ENCODE results near the gene SULF2. TPM values are rescaled to one million over a fixed set of nuclear protein-coding genes. Genes with fewer than 3 reads are reported as not detected.

Gene SULF2
- total and polyA plus RNA-seq, 2 of the 13 experiments (the other 11 are each of a cell fraction or from before 2014, with no cell fraction given) = 7.2 to 50.9 TPM

DNA sequence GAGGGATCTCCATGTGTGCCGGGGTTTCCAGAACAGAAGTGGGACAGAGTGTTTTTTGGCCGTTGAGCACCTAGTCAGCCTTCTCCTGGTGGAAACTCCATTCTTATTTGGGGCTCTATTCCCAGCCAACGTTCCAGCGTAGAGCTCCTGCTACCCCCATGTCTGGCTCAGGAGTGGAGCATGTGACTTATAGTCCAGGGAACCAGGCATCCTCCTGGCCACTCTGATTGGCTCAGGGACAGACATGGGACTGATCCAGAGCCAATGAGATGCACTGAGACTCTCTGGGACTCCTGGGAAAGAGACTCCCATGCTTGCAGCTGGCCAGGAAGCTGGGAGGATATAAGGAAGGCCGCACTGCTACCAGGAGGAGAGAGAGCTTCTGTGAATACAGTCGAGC is 87.1 kb downstream of the SULF2 start:
- WGBS (ENCODE audit: low lambda C conversion rate) = 83% methylated on average over 6 of the region's 6 CpGs
- H3K4me2 ChIP-seq (ENCODE audit: low read depth, low read length) = no peak overlapping the region
- in situ Hi-C loops (cut with HindIII; ENCODE audit: extremely low pct_ligation_motif_present, low pct_unique_long_range_greater_than_20kb) = no loop called here
- intact Hi-C loops (cut with micrococcal nuclease; ENCODE audit: unreplicated experiment) = no loop called here
- H3K27me3 ChIP-seq (ENCODE audit: control insufficient read depth in 1 of 2, insufficient read depth in 2 of 2, low read length in 2 of 2) = no peaks in the 10 kb centered on the region
- peaks cover 0 to 4% of the 10 kb centered on the region in 2 experiments; a peak in 2 of 5 replicates for H3K36me3 ChIP-seq (replicated peaks in 1 of 2; ENCODE audit: control insufficient read depth in 1 of 2, insufficient read depth in 2 of 2, low read length in 2 of 2)
- no peak overlapping the region for H3K9ac ChIP-seq (ENCODE audit: insufficient read depth, low read depth, low read length)
- H4K20me1 ChIP-seq (ENCODE audit: insufficient read depth, low read length) = no peaks in the 10 kb centered on the region
- no peak for DNase-seq (ENCODE audit: low spot score)
- CTCF ChIA-PET (ENCODE audit: low intra/inter-chr PET ratio, low total read pairs) = no interaction called here
- ATAC-seq = peak; percentile 18; the same call in 1 of the 3 replicates
- no peak for FAIRE-seq
- H3K9me3 ChIP-seq (ENCODE audit: low read length) = no peaks in the 10 kb centered on the region
- POLR2A ChIA-PET = no interaction called here
- TF ChIP-seq CREM (IDR thresholded peaks at IDR 0.05) (no peak), CREM (CRISPR knock-in tag; IDR thresholded peaks at IDR 0.05) (no peak), NFYB (CRISPR knock-in tag; IDR thresholded peaks at IDR 0.05) (peak; percentile 37; the same call in 1 of the 2 replicates)
- no peak overlapping the region for H2AFZ ChIP-seq (ENCODE audit: low read length)
- no peaks in the 10 kb centered on the region for H3K4me1 ChIP-seq (ENCODE audit: insufficient read depth, low read length)
- no peak overlapping the region for H3K27ac ChIP-seq (ENCODE audit: extremely low read length, insufficient read depth, low read length)
- H3K79me2 ChIP-seq (ENCODE audit: insufficient read depth, low read length) = no peaks in the 10 kb centered on the region
- no peak overlapping the region for H3K4me3 ChIP-seq (replicated peaks in 1 of 3; ENCODE audit: insufficient read depth in 1 of 3, low read depth in 2 of 3, low read length in 3 of 3)
- no TSS peak for BruUV-seq (replicated peaks)

GRCh38 chr20:47696856-47697255 is 88.4 kb downstream of the SULF2 start:
- DNase-seq (ENCODE audit: low spot score) = no peak
- in situ Hi-C loops (cut with HindIII; ENCODE audit: extremely low pct_ligation_motif_present, low pct_unique_long_range_greater_than_20kb) (no loop called here), intact Hi-C loops (cut with micrococcal nuclease; ENCODE audit: unreplicated experiment) (no loop called here)
- Histone ChIP-seq H3K4me1 (ENCODE audit: insufficient read depth, low read length) (no peaks in the 10 kb centered on the region), H3K4me2 (ENCODE audit: low read depth, low read length) (no peak overlapping the region), H3K27ac (ENCODE audit: extremely low read length, insufficient read depth, low read length) (no peak overlapping the region), H2AFZ (ENCODE audit: low read length) (no peak overlapping the region), H3K9me3 (ENCODE audit: low read length) (no peaks in the 10 kb centered on the region), H3K4me3 (replicated peaks in 1 of 3; ENCODE audit: insufficient read depth in 1 of 3, low read depth in 2 of 3, low read length in 3 of 3) (no peak overlapping the region), H4K20me1 (ENCODE audit: insufficient read depth, low read length) (no peaks in the 10 kb centered on the region), H3K27me3 (ENCODE audit: control insufficient read depth in 1 of 2, insufficient read depth in 2 of 2, low read length in 2 of 2) (no peaks in the 10 kb centered on the region), H3K9ac (ENCODE audit: insufficient read depth, low read depth, low read length) (no peak overlapping the region), H3K79me2 (ENCODE audit: insufficient read depth, low read length) (no peaks in the 10 kb centered on the region), H3K36me3 (replicated peaks in 1 of 2; ENCODE audit: control insufficient read depth in 1 of 2, insufficient read depth in 2 of 2, low read length in 2 of 2) (peaks cover 0 to 4% of the 10 kb centered on the region in 2 experiments; a peak in 2 of 5 replicates)
- WGBS (ENCODE audit: low lambda C conversion rate) = 92% methylated on average over 11 of the region's 11 CpGs
- ChIA-PET CTCF (ENCODE audit: low intra/inter-chr PET ratio, low total read pairs) (no interaction called here), POLR2A (no interaction called here)
- no TSS peak for BruUV-seq (replicated peaks)
- no peak; the same call in 2 of the 3 replicates for ATAC-seq
- TF ChIP-seq MYC (CRISPR knock-in tag; IDR thresholded peaks at IDR 0.05; ENCODE audit: borderline replicate concordance) = no peak
- no peak for TF ChIP-seq ZNF34 (CRISPR knock-in tag; IDR thresholded peaks at IDR 0.05; ENCODE audit: borderline replicate concordance)
- no peak for TF ChIP-seq ZSCAN20 (CRISPR knock-in tag; IDR thresholded peaks at IDR 0.05; ENCODE audit: borderline replicate concordance)
- TF ChIP-seq ZNF646 (CRISPR knock-in tag; IDR thresholded peaks at IDR 0.05) = no peak
- no peak for TF ChIP-seq DBP (CRISPR knock-in tag; IDR thresholded peaks at IDR 0.05; ENCODE audit: not compliant biosample characterization)
- no peak for TF ChIP-seq NCOR1 (IDR thresholded peaks at IDR 0.05; ENCODE audit: borderline replicate concordance, low read length)
- no peak for FAIRE-seq

Measured in HepG2 (cell line).